HG03565 (cell line): ENCODE data around the gene CUBN.

Experiments
- ATAC-seq: cut with Tn5 transposase; IDR thresholded peaks from one replicate; pipeline ENCODE4 v1.9.1; 2021; ENCODE audit warnings: mild to moderate bottlenecking, moderate library complexity; ENCODE audit not compliant: unreplicated experiment

The CUBN gene

DNA sequence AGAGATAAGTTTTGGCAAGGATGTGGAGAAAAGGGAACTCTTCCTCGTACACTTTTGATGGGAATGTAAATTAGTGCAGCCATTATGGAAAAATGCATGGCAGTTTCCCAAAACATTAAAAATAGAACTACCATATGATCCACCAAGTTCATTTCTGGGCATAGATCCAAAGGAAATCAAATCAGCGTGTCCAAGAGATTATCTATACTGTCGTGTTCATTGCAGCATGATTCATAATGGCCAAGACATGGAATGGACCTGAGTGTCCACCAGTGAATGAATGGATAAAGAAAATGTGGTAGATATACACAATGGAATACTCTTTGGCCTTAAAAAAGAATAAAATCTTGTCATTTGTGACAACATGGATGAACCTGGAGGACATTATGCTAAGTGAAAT is 242.0 kb downstream of the CUBN start:
- ATAC-seq, result no peak

DNA sequence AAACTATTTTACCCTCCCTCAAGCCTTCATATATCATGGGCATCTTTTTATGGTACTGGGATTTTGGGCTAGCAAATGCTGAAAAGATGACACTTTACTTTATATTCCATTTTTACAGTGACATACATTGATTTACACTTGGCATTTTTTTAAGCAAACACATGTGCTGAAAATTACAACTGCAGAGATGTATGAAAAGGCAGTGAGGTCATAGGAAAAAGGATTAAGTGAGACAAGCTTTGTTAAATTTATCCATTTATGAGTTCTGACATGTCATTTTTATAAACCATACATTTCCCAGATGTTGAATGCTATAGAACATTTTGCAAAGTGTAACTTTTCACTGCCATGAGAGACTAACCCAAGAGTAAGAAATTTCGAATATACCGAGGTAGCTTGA is 243.6 kb downstream of the CUBN start:
- no peak for ATAC-seq

DNA sequence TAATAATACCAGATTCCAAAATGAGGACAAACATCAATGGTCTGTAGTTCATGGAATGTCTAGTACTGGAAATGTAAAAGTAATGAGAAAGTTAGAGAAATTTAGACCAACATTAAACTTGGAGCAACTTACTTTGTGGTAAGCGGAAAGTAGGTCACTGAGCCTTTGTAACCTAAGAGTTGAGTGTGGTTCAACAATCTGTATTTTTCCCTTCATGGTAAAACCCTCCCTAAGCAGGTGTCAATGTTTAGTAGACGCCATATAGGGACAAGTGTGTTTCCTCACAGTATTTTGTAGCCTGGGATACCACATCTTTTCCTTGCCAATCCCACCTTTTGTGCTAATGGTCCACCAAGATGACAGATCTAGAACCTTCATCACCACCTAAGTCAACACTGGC is 245.1 kb downstream of the CUBN start:
- no peak for ATAC-seq

DNA sequence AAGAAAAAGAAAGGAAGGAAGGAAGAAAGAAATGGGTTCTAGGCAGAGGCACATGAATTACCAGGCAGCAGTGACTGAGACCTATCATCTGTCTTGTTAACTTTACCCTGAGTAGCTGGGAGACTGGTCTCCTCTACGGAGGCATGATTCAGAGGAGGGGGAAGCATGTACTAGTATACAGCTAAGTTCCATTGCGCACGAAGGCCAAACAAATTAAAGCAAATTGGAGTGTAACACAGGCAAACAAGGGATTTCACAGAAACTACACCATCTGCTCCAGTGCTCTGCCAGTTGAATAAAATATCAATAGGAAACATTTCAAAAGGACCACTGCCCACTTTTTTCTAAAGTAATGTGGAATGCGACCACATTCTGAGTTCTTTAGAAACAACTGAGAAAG is 246.5 kb downstream of the CUBN start:
- ATAC-seq, result no peak

DNA sequence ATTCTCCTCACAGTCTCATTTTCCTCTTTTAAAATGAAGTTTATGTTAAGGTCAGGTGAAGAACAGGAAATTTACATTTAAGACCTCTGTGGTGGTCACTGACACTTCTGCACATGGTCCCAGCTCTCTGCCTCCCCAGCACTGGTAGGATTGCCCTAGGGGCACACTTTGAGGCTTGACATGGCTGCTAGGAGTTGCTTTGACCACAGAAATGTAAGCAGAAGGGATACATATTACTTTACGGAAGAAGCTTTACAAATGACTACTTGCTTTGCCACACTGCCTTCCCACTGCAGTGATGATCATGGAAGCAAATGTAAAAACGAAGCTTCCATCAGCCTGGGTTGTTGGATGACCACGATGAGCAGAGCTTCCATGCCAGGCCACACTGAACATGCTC is 259.3 kb downstream of the CUBN start:
- ATAC-seq, result no peak

DNA sequence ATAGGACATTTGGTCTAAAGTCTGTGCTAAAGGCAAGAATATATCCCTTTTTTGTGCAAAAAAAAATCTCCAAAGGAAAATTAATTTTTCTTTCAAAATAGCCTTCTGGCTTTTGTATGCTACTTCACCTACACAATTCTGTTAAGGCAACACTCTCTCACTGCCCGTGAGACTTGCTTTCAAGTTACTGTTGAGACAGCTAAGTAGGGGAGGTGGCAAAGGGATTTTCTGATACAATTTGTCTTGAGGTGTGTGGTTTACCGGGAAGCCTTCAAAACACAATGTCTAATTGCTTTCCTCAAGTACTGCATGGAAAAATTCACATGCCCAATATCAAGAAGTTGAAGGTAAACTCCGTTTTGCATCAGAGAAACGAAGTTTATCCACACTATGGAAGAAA is 261.6 kb downstream of the CUBN start:
- no peak for ATAC-seq

DNA sequence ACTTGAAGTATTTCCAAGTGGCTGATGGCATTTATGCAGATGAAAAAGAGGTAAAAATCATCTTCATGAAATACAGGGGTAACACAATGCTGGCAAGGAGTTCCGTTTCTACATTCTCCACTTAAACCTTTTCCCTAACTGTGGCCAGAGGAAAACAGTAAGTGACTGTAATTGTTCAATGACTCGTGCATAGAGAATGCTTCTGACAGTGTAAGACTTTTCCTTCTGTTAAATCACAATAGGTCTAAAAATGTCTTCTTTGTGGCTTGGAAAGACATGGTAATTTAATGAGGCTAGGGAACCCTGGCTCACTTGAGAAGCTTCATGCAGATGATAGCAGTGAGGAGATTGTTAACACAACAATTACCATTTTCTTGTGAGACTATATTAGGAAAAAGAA is 262.1 kb downstream of the CUBN start:
- ATAC-seq, result no peak

DNA sequence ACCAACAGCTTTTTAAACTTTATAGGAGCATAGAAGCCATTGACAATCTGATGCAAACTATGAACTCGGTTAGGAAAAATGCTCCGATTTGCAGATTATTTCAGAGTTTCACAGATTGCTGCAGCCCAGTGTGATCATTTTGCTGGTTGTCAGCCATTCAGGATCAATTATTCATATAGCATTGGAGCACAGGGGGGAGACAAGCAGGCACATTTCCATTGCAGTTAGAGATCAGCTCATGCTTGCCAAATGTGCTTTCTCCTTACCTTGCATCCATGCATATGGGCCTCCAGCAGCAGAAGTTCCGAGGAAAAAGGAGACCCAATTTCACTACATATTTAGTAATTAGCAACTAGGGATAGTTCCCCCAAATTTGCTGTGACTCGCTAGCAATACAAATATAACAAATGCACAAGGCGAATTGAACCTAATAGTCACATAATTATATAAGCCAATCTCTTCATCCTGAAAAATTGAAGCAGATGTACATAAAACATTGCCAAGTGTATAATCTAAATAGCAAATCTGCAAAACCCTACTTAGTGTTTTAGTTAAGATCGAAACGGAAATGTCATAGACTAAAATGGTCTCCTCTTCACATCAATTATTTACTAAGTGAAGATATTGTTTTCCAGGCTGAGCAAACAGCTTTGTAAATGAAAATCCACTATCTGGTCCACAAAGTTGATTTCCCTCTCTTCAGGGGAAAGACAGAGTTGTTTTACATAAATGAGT is 262.9 kb downstream of the CUBN start:
- ATAC-seq, result no peak

DNA sequence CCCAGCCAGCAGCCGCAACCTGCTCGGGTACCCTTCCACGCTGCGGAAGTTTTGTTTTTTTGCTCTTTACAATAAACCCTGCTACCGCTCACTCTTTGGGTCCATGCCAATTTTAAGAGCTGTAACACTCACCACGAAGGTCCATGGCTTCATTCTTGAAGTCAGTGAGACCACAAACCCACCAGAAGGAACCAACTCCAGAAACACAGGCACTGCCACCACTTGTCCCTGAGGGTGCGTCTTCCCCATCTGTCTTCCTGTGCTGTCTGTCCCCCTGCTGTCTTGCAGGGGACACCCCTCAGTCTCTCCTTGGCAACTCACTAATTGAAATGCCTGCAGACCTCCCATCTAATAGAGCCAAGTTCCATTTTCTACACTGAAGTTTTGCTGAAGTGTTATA is 263.8 kb downstream of the CUBN start:
- ATAC-seq, result no peak

DNA sequence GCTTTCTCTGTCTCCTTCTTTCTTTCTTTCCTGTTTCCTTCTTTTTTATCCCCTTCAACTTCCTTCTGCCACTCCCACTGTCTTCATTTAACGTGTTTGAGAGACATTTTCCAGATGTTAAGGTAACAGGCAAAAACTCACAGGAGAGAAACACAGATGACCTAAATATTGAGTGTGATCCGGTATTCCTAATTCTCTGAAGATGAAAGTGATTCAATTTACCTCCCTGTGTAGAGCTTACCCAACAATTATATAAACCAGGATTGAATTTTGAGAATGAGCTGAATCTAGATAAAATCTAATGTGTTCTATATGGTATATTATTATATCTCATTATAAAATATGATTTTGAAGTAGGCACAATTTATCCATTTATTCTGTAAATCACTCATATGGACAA is 265.8 kb downstream of the CUBN start:
- ATAC-seq, result no peak

DNA sequence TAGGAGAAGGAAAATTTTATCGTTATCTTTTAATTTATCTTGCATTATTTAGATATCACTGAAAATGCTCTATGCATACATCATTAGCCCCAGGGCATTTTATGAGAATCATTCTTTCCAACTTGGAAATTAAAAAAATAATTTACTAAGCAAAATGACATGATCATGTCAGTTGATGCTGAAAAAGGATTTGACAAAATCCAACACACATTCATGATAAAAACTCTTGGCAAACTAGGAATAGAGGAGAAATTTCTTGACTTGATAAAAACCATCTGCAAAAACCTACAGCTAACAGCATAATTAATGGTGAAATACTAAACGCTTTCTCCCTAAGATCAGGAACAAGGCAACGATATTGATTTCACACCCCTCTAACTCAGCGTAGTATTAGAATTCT is 272.2 kb downstream of the CUBN start:
- ATAC-seq, result no peak

DNA sequence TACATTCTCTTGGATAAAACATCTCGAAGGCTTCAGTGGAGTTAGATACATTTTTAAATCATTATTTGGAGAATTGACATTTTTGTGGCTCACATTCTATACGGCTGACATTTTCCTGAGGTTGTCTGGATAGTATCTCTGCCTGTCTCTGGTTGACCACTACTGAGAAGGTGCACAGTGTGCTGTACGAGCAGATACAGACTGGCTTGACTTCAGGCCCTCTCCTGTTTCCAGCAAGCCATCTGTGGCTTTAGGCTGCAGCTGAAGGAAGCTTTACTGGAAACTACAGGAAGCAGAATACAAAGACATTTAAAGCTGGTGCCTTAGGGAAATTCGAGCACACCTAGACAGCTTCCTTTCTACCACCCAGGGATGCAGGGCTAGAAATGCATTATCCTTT is 273.0 kb downstream of the CUBN start:
- no peak for ATAC-seq

DNA sequence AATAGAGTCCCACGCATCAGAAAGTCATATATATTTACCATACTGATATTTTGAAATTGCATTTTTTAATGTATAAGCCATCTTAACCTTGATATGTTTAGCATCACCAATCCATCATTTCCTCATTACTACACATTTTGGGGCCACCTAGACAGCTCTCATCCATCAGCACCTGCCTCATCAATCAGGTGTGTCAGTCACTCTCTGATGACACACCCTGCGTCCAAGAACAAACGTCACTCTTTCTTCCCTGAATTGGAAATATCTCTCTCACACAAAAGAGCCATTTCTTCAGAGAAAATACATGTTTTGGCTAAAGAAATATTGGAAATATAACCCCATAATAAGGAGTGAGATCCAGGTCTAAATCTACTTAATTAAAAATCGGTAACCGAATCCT is 273.5 kb downstream of the CUBN start:
- ATAC-seq, result no peak

DNA sequence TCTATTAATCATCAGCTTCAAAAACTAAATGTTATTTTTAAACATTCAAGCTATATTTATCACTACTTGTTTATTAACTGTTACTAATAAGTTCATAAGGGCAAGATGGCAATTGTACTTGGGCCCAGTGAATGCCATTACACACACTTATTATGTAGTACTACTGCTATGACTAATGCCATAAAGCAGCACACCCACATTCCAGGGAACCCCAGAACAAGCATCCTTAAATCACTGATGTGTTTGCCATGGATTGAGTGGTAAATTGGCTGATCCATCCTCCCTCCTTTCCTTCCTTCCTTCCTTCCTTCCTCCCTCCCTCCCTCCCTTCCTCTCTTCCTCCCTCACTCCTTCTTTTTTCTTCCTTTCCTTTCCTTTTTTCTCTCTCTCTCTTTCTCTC is 275.0 kb downstream of the CUBN start:
- no peak for ATAC-seq

DNA sequence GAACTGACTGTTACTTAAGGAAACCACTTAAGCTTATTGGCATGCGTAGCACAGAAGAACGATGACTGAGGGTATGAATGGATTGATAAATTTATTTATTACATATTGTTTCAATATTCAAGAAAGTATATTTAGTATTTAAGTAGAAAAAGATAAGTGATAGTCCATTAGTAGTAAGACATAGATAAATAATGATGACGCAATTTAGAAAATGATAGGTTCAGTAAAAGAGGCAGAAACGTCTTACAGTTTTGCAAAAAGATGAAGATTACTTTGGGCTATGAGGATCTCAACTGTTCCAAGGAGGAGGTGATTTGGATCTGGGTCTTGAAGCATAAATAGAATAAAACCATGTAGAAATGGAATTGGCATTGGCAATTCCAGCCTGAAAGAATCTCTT is 275.8 kb downstream of the CUBN start:
- no peak for ATAC-seq

DNA sequence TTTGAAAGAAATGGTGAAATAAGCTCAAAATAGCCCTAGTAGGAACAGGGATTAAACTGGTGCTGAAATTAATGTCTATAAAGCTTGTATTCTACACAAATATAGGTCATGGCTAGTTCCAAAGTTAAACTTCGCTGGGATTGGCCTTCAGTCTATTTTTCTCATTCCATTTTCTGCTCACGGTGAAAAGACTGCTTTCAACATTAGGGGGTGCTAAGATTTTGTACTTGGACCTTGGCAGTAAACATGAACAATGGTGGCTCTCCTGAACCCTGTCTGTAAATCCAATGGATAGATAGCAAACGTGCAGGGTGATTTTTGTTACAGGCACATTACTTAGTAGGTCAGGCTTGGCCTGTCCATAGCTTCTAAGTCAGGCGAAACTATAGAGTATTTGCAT is 276.4 kb downstream of the CUBN start:
- ATAC-seq, result no peak

DNA sequence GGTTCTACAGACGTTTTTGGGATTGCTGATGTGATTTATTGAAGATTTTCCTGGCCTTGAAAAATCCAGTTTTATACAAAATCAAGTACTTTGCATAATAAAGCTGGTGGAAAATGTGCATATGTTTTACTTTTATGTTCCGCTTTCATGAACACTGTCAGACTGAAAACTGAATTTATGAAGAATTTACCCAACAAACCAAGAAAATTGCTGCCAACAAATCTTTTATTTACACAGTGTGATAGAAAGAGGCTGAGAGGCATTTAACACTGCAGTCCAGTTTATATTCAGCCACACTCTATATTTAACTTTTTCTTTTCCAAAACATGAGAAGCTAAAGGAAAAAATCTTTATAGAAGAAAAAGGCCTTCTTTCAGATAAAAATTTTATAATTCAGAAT is 277.0 kb downstream of the CUBN start:
- ATAC-seq, result no peak

DNA sequence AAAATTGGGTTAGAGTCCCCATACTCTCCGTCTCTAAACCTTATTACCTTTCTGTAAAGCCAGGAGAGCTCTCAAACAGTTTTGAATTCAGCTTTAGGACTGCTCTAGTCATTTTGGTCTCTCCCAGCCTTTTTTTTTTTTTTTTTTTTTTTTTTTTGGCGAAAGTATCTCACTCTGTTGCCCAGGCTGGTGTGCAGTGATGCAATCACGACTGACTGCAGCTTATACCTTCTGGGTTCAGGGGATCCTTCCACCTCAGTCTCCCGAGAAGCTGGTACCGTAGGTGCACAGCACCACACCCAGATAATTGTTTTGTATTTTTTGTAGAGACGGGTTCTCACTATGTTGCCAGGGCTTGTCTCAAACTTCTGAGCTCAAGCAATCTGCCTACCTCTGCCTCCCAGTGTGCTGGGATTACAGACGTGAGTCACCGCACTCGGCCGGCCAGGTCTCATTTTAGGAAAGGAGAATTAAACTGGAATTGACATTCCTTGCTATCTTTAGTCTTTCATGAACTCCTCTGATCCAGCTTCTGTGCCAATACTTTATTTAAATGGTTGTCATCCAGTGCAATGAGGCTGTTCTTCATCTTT is 281.0 kb downstream of the CUBN start:
- ATAC-seq, result no peak

DNA sequence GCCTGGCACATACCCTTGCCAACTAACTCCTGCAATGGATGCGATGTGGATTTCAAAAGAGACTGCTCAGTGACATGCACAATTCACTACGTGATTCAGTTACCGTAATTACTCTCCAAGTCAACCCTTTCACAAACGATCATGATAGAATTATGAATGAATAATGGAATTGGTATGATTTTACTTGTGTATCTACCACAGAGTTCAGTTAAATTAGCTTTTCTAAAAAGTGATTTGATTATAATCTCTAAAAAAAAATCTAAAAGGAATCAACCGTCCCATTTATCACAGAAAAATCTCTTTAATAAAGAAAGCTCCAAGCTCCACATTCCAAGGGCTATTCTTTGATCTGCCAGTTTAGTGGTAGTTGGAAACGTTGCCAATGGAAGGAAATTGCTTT is 282.0 kb downstream of the CUBN start:
- no peak for ATAC-seq

DNA sequence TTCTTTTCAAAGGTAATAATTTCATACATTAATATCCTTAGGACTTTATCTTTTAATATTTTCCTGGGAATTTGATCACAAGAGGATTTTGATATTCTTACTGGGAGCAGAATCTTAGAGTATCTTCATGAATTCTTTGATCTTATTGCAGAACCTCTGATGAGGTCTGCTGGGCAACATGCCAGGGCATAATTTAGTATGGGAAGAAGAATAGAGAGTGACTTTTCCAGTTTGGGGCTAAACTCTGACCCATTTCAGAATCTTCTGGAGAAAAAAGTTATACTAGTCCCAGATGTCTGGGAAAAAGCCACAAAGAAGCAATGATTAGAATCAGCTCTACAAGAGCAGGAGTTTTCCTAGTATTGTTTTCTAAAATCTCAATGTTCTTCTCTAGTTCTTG is 284.4 kb downstream of the CUBN start:
- no peak for ATAC-seq

DNA sequence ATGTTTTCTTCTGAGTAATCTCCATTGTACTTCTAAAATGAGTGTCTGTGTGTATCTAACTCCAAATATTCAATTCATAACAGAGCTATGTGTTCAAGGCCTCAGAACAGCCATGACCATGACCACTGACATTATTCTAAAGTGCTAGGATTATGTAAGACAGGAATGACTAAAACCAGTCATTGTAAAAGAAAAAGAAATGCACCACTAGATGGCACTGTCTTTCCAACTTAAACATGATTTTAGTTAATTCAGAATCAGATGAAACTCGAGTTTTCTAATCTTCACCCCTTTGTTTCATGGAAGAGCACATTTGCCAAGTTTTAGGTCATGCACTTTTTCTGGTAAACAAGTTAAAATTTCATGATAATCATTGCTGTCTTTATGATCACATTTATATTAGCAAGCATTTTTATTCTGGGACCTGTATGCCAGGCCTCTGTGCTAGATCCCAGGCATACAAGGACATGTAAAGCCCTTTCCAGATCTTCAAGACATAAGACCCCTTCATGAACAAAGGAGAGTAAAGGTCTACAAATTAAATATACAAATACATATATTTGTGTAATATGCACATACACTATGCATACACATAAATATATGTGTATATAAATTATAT is 286.2 kb downstream of the CUBN start:
- ATAC-seq, result peak; percentile 75

DNA sequence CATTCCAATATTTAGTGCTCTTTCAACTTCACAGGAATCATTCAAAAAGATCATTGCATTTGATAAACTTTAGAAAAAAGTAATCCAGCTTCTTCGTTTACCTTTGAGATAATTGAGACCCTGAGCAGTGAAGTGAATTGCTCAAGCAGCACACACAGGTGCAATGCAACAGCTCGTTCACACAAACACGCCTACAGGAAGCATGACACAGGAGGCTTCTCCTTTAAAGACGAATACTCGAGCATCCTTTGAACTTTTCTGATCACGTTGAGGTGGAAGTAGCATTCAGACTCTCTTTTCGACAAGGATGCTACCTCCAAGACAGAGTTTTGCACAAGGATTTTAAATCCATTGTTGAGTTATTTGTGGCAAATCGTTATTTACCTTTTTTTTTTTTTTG is 294.4 kb downstream of the CUBN start:
- ATAC-seq, result no peak
